ENCODE measurements around the gene PCDHA8.
"Not testable (repeated sequence)": the region's sequence is repeated elsewhere in the genome, so short reads cannot be mapped to it uniquely, and the experiment has no call there.

GRCh38 chr5:140848139-140849102 is 7.4 kb downstream of the PCDHA8 start, which contains the start of gene PCDHA9:
- not testable (repeated sequence) for TF ChIP-seq POLR2A (IDR thresholded peaks at IDR 0.05; ENCODE audit: low read depth, low read length); ZNF217 (IDR thresholded peaks at IDR 0.05); BHLHE40 (IDR thresholded peaks at IDR 0.05; ENCODE audit: borderline replicate concordance in 1 of 2, low read depth in 2 of 2, low read length in 1 of 2)
